ENCODE measurements around the gene PLCH1. TPM values are rescaled to one million over a fixed set of nuclear protein-coding genes. Genes with fewer than 3 reads are reported as not detected.

The PLCH1 gene
- total RNA-seq, 2 experiments from 2014 or later = 0.03 to 0.20 TPM

GRCh38 chr3:155423526-155424322, 321.1 kb downstream of the PLCH1 start:
- H3K4me3 ChIP-seq (ENCODE audit: low read length) = no peak overlapping the region
- DNase-seq (no peak), ATAC-seq (ENCODE audit: poor library complexity) (no peak)
- Mint-ChIP-seq H3K36me3 (ENCODE audit: low read depth) (no peaks in the 10 kb centered on the region), H3K9me3 (peaks cover 11% of the 10 kb centered on the region), H3K27me3 (no peaks in the 10 kb centered on the region), H3K4me1 (ENCODE audit: low read depth) (no peaks in the 10 kb centered on the region), H3K27ac (no peak overlapping the region), H3K4me3 (no peak overlapping the region)
- ChIA-PET POLR2A (no interaction called here), CTCF (no interaction called here)
- intact Hi-C loops (cut with DNase I, micrococcal nuclease) = no loop called here
- no peaks in the 10 kb centered on the region for H3K4me1 ChIP-seq (ENCODE audit: insufficient read depth, low read length)
- no peaks in the 10 kb centered on the region for H3K36me3 ChIP-seq (ENCODE audit: insufficient read depth, low read length)
- no peak overlapping the region for H3K27ac ChIP-seq (ENCODE audit: low read depth in 1 of 2, low read length in 2 of 2)
- TF ChIP-seq CTCF (IDR thresholded peaks at IDR 0.05) = no peak
- H3K9me3 ChIP-seq (ENCODE audit: control insufficient read depth in 1 of 2, insufficient read depth in 1 of 2, low read length in 2 of 2) = peaks cover under 1 to 3% of the 10 kb centered on the region in 2 experiments
- no peaks in the 10 kb centered on the region for H3K27me3 ChIP-seq (ENCODE audit: control insufficient read depth in 1 of 2, insufficient read depth in 2 of 2, low read length in 2 of 2)

- Histone ChIP-seq H3K27me3 (ENCODE audit: control insufficient read depth in 1 of 2, insufficient read depth in 2 of 2, low read length in 2 of 2) (no peaks in the 10 kb centered on the region), H3K9me3 (ENCODE audit: control insufficient read depth in 1 of 2, insufficient read depth in 1 of 2, low read length in 2 of 2) (peaks cover 0 to 3% of the 10 kb centered on the region in 2 experiments), H3K4me3 (ENCODE audit: low read length) (no peak overlapping the region), H3K27ac (ENCODE audit: low read depth in 1 of 2, low read length in 2 of 2) (no peak overlapping the region), H3K36me3 (ENCODE audit: insufficient read depth, low read length) (no peaks in the 10 kb centered on the region), H3K4me1 (ENCODE audit: insufficient read depth, low read length) (no peaks in the 10 kb centered on the region)
- TF ChIP-seq CTCF (IDR thresholded peaks at IDR 0.05) = no peak
- H3K9me3 Mint-ChIP-seq = peaks cover 2% of the 10 kb centered on the region
- intact Hi-C loops (cut with DNase I, micrococcal nuclease) = no loop called here
- H3K4me3 Mint-ChIP-seq = no peak overlapping the region
- no peaks in the 10 kb centered on the region for H3K4me1 Mint-ChIP-seq (ENCODE audit: low read depth)
- H3K36me3 Mint-ChIP-seq (ENCODE audit: low read depth) = no peaks in the 10 kb centered on the region
- DNase-seq (no peak), ATAC-seq (ENCODE audit: poor library complexity) (no peak)
- ChIA-PET CTCF (interaction anchor here (0.5 kb wide), 1 partner anchor 85 kb away, joined by 3 read pairs; no protein-coding TSS in a partner anchor), POLR2A (no interaction called here)
- H3K27me3 Mint-ChIP-seq = no peaks in the 10 kb centered on the region
- no peak overlapping the region for H3K27ac Mint-ChIP-seq
Measured at GRCh38 chr3:155420881-155421486, 323.9 kb downstream of the PLCH1 start.

GRCh38 chr3:155420406-155420805, 324.5 kb downstream of the PLCH1 start:
- no peaks in the 10 kb centered on the region for H3K4me1 Mint-ChIP-seq (ENCODE audit: low read depth)
- H3K4me3 ChIP-seq (ENCODE audit: low read length) = no peak overlapping the region
- ChIA-PET CTCF (no interaction called here), POLR2A (no interaction called here)
- no peaks in the 10 kb centered on the region for H3K36me3 Mint-ChIP-seq (ENCODE audit: low read depth)
- H3K4me3 Mint-ChIP-seq = no peak overlapping the region
- no peak overlapping the region for H3K27ac ChIP-seq (ENCODE audit: low read depth in 1 of 2, low read length in 2 of 2)
- H3K9me3 Mint-ChIP-seq = no peaks in the 10 kb centered on the region
- no peak for TF ChIP-seq CTCF (IDR thresholded peaks at IDR 0.05)
- peaks cover 0 to 3% of the 10 kb centered on the region in 2 experiments for H3K9me3 ChIP-seq (ENCODE audit: control insufficient read depth in 1 of 2, insufficient read depth in 1 of 2, low read length in 2 of 2)
- H3K36me3 ChIP-seq (ENCODE audit: insufficient read depth, low read length) = no peaks in the 10 kb centered on the region
- H3K27ac Mint-ChIP-seq = no peak overlapping the region
- ATAC-seq (ENCODE audit: poor library complexity) (no peak), DNase-seq (no peak)
- H3K27me3 ChIP-seq (ENCODE audit: control insufficient read depth in 1 of 2, insufficient read depth in 2 of 2, low read length in 2 of 2) = no peaks in the 10 kb centered on the region
- H3K27me3 Mint-ChIP-seq = no peaks in the 10 kb centered on the region
- intact Hi-C loops (cut with DNase I, micrococcal nuclease) = no loop called here
- no peaks in the 10 kb centered on the region for H3K4me1 ChIP-seq (ENCODE audit: insufficient read depth, low read length)

Measured in CD4-positive, alpha-beta T cell (primary cell).